ENCODE results near the gene IFITM2. TPM values are rescaled to one million over a fixed set of nuclear protein-coding genes. Genes with fewer than 3 reads are reported as not detected.
"Not testable (repeated sequence)": the region's sequence is repeated elsewhere in the genome, so short reads cannot be mapped to it uniquely, and the experiment has no call there.

The IFITM2 gene
- total RNA-seq, 2 donors from 2014 or later = 87.9 to 171 TPM

GRCh38 chr11:326842-327580 is 19.4 kb downstream of the IFITM2 start:
- Mint-ChIP-seq H3K27ac (peak overlapping the region; percentile 36 to 63), H3K9me3 (no peaks in the 10 kb centered on the region), H3K4me1 (ENCODE audit: low read depth in 2 of 2) (peaks cover 36 to 41% of the 10 kb centered on the region in 2 donors), H3K36me3 (no peaks in the 10 kb centered on the region), H3K4me3 (peak overlapping the region; percentile 54), H3K27me3 (no peaks in the 10 kb centered on the region)
- peak; percentile 61 to 75 for ATAC-seq
- DNase-seq (ENCODE audit: low spot score) = no peak

GRCh38 chr11:327581-327923 is 19.9 kb downstream of the IFITM2 start:
- Mint-ChIP-seq H3K27me3 (no peaks in the 10 kb centered on the region), H3K27ac (peak overlapping the region; percentile 36 to 63), H3K4me3 (peak overlapping the region; percentile 10), H3K36me3 (no peaks in the 10 kb centered on the region), H3K9me3 (no peaks in the 10 kb centered on the region), H3K4me1 (ENCODE audit: low read depth in 2 of 2) (peaks cover 38 to 41% of the 10 kb centered on the region in 2 donors)
- ATAC-seq (no peak), DNase-seq (ENCODE audit: low spot score) (no peak)

- no peaks in the 10 kb centered on the region for H3K36me3 Mint-ChIP-seq
Measured at GRCh38 chr11:328012-328411, 20.4 kb downstream of the IFITM2 start.

GRCh38 chr11:328516-329100 is 21.0 kb downstream of the IFITM2 start:
- Mint-ChIP-seq H3K4me3 (peak overlapping the region; percentile 41), H3K27ac (peak overlapping the region; percentile 67 to 68), H3K4me1 (ENCODE audit: low read depth in 2 of 2) (peaks cover 45 to 48% of the 10 kb centered on the region in 2 donors)
- not testable (repeated sequence) for ATAC-seq; H3K9me3 Mint-ChIP-seq; H3K27me3 Mint-ChIP-seq; H3K36me3 Mint-ChIP-seq; DNase-seq (ENCODE audit: low spot score)

More at GRCh38 chr11:328012-328411, 20.4 kb downstream of the IFITM2 start:
- no peak for ATAC-seq
- DNase-seq (ENCODE audit: low spot score) = no peak
- H3K27me3 Mint-ChIP-seq = no peaks in the 10 kb centered on the region
- H3K9me3 Mint-ChIP-seq = no peaks in the 10 kb centered on the region
- peaks cover 43 to 44% of the 10 kb centered on the region in 2 donors for H3K4me1 Mint-ChIP-seq (ENCODE audit: low read depth in 2 of 2)
- H3K4me3 Mint-ChIP-seq = no peak overlapping the region
- H3K27ac Mint-ChIP-seq = no peak overlapping the region

- Mint-ChIP-seq H3K27me3 (no peaks in the 10 kb centered on the region), H3K4me3 (peak overlapping the region; percentile 41), H3K36me3 (no peaks in the 10 kb centered on the region), H3K4me1 (ENCODE audit: low read depth in 2 of 2) (peaks cover 46 to 48% of the 10 kb centered on the region in 2 donors), H3K27ac (peak overlapping the region; percentile 67 to 68), H3K9me3 (no peaks in the 10 kb centered on the region)
- ATAC-seq (no peak), DNase-seq (ENCODE audit: low spot score) (no peak)
Measured at GRCh38 chr11:329886-330253, 22.3 kb downstream of the IFITM2 start.

GRCh38 chr11:330307-330693 is 22.7 kb downstream of the IFITM2 start:
- Mint-ChIP-seq H3K4me3 (peak overlapping the region; percentile 41), H3K27me3 (no peaks in the 10 kb centered on the region), H3K4me1 (ENCODE audit: low read depth in 2 of 2) (peaks cover 46 to 48% of the 10 kb centered on the region in 2 donors), H3K9me3 (no peaks in the 10 kb centered on the region), H3K27ac (peak overlapping the region in 1 of 2 donors; percentile 68), H3K36me3 (no peaks in the 10 kb centered on the region)
- no peak for ATAC-seq
- DNase-seq (ENCODE audit: low spot score) = no peak

- H3K4me3 Mint-ChIP-seq = peak overlapping the region; percentile 75
- H3K9me3 Mint-ChIP-seq = no peaks in the 10 kb centered on the region
- peak overlapping the region; percentile 51 to 73 for H3K27ac Mint-ChIP-seq
- ATAC-seq (peak; percentile 51 to 74), DNase-seq (ENCODE audit: low spot score) (no peak)
- no peaks in the 10 kb centered on the region for H3K27me3 Mint-ChIP-seq
- H3K36me3 Mint-ChIP-seq = no peaks in the 10 kb centered on the region
- H3K4me1 Mint-ChIP-seq (ENCODE audit: low read depth in 2 of 2) = peaks cover 46 to 48% of the 10 kb centered on the region in 2 donors
Measured at GRCh38 chr11:330694-331357, 23.2 kb downstream of the IFITM2 start.

GRCh38 chr11:331358-332060 is 23.9 kb downstream of the IFITM2 start:
- ATAC-seq (no peak), DNase-seq (ENCODE audit: low spot score) (no peak)
- peak overlapping the region; percentile 51 to 73 for H3K27ac Mint-ChIP-seq
- no peaks in the 10 kb centered on the region for H3K27me3 Mint-ChIP-seq
- no peaks in the 10 kb centered on the region for H3K36me3 Mint-ChIP-seq
- peak overlapping the region; percentile 75 for H3K4me3 Mint-ChIP-seq
- no peaks in the 10 kb centered on the region for H3K9me3 Mint-ChIP-seq
- peaks cover 39 to 49% of the 10 kb centered on the region in 2 donors for H3K4me1 Mint-ChIP-seq (ENCODE audit: low read depth in 2 of 2)

GRCh38 chr11:332651-333480 is 25.2 kb downstream of the IFITM2 start:
- Mint-ChIP-seq H3K27me3 (no peaks in the 10 kb centered on the region), H3K4me3 (no peak overlapping the region), H3K4me1 (ENCODE audit: low read depth in 2 of 2) (peaks cover 33 to 51% of the 10 kb centered on the region in 2 donors), H3K27ac (peak overlapping the region in 1 of 2 donors; percentile 41), H3K9me3 (no peaks in the 10 kb centered on the region), H3K36me3 (no peaks in the 10 kb centered on the region)
- ATAC-seq (no peak), DNase-seq (ENCODE audit: low spot score) (no peak)

GRCh38 chr11:333616-334263 is 26.1 kb downstream of the IFITM2 start:
- H3K27me3 Mint-ChIP-seq; H3K36me3 Mint-ChIP-seq; H3K4me3 Mint-ChIP-seq; ATAC-seq; H3K9me3 Mint-ChIP-seq; DNase-seq (ENCODE audit: low spot score): not testable (repeated sequence)
- peaks cover 33 to 51% of the 10 kb centered on the region in 2 donors for H3K4me1 Mint-ChIP-seq (ENCODE audit: low read depth in 2 of 2)
- peak overlapping the region in 1 of 2 donors; percentile 41 for H3K27ac Mint-ChIP-seq

GRCh38 chr11:334264-334994 is 26.8 kb downstream of the IFITM2 start:
- H3K4me3 Mint-ChIP-seq = no peak overlapping the region
- H3K27ac Mint-ChIP-seq = no peak overlapping the region
- no peaks in the 10 kb centered on the region for H3K27me3 Mint-ChIP-seq
- ATAC-seq = no peak
- peaks cover 28 to 45% of the 10 kb centered on the region in 2 donors for H3K4me1 Mint-ChIP-seq (ENCODE audit: low read depth in 2 of 2)
- H3K36me3 Mint-ChIP-seq = no peaks in the 10 kb centered on the region
- H3K9me3 Mint-ChIP-seq = no peaks in the 10 kb centered on the region
- no peak for DNase-seq (ENCODE audit: low spot score)
